22Rv1 (cell line): ENCODE results near the gene PRKD1.

ENCODE experiments used
- CTCF ChIP-seq: fragments of 450-650 bp; IDR thresholded peaks from 2 replicates; pipeline ENCODE4 v1.5.1; 2017; ENCODE audit warnings: mild to moderate bottlenecking
- ZFX ChIP-seq: fragments of 450-650 bp; IDR thresholded peaks from 2 replicates; pipeline ENCODE4 v1.6.1; 2017; ENCODE audit warnings: antibody characterized with exemption, borderline replicate concordance

- TF ChIP-seq CTCF = no peak
- no peak for TF ChIP-seq ZFX
These were observed 282.5 kb downstream of the PRKD1 start for GRCh38 chr14:29645117-29645516.
